ENCODE measurements around the gene YIF1A.

Gene YIF1A

DNA sequence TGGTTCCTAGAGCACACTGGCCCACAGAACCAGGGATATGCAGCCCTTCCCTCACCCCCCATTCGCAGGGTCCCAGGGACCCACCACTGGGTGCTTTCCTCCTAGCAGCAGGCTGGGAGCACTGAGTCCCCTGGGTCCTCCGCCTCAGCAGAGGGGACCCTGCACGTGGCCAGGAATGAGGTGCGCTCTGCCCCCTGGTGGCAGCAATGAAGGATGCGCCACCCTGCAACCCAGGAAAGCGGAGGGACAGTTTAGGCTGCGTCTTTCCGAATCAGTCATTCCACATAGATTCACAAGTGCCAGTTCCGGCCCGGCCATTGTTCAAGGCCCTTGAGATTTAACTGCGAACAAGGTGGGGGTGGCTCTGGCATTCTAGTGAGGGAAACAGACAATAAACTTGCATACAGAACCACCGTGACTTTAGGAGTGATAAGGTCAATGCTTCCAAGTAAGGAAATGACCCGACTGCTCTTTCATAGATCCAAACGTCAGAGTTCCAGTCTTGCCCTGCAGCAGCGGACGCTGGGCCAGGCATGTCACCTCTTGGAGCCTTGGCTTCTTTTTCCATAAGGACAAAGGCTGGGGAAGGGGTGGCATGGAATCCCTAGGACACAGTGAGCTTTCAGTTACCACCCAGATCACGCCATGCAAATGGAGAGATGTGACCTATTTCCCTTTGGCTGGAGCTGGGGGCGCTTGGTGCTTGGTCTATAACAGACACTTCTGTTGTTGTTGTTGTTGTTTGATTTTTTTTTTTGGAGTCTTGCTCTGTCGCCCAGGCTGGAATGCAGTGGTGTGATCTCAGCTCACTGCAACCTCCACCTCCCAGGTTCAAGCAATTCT lies 39.6 kb upstream of the YIF1A start:
- TF ChIP-seq CTCF (conservative IDR thresholded peaks at IDR 0.05; ENCODE audit: low read depth, low read length): peak; percentile 93
- no peak overlapping the region for H3K4me3 ChIP-seq (ENCODE audit: low read depth, low read length)
- peak; percentile 73 for DNase-seq (ENCODE audit: low read depth)

- TF ChIP-seq CTCF (conservative IDR thresholded peaks at IDR 0.05; ENCODE audit: low read depth, low read length): no peak
- no peak for DNase-seq (ENCODE audit: low read depth)
- H3K4me3 ChIP-seq (ENCODE audit: low read depth, low read length): no peak overlapping the region
Observed at GRCh38 chr11:66328031-66328301, 39.0 kb upstream of the YIF1A start.

GRCh38 chr11:66327171-66328030 lies 38.5 kb upstream of the YIF1A start:
- peak; percentile 71 for DNase-seq (ENCODE audit: low read depth)
- peak; percentile 23 for TF ChIP-seq CTCF (conservative IDR thresholded peaks at IDR 0.05; ENCODE audit: low read depth, low read length)
- no peak overlapping the region for H3K4me3 ChIP-seq (ENCODE audit: low read depth, low read length)

DNA sequence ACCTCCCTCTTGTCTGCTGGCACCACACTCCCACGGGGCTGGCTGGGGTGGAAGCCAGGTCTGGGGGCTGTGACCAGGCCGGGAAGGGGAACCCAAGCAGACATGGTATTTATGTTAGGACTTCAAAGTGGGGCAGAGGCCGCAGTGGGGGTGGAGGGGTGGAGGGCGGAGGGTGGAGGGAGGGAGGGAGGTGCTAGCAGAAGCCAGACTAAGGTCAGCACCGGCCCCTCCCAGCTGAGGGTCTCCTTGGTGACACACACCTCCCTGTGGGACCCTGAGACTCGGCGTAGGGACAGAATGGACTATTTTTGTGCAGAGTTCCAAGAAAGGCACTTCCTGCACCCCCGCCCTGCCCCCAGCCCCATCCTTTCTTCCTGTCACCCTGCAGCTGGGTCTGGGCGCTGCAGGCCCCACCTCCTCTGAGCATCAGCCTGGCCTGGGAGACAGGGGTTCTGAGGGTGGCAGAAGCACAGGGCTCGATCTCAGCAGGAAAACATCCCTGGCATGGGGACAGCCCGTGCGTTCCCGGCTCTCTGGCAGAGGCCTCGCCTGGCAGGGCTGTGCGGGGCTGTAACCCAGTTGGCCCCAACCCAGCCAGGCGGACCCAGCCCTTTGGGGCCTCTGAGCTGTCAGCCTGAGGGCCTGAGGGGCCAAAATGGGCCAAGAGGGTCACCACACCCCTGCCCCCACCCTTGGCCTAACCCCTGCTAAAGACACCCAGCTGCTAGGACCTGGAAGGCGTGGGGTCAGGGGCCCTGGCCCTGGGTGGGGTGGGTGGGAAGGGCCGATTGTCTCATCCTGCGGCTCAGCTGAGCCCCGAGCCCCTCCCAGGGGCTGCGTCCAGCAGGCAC lies 37.5 kb upstream of the YIF1A start:
- no peak for TF ChIP-seq CTCF (conservative IDR thresholded peaks at IDR 0.05; ENCODE audit: low read depth, low read length)
- H3K4me3 ChIP-seq (ENCODE audit: low read depth, low read length): no peak overlapping the region
- peak; percentile 21 for DNase-seq (ENCODE audit: low read depth)

DNA sequence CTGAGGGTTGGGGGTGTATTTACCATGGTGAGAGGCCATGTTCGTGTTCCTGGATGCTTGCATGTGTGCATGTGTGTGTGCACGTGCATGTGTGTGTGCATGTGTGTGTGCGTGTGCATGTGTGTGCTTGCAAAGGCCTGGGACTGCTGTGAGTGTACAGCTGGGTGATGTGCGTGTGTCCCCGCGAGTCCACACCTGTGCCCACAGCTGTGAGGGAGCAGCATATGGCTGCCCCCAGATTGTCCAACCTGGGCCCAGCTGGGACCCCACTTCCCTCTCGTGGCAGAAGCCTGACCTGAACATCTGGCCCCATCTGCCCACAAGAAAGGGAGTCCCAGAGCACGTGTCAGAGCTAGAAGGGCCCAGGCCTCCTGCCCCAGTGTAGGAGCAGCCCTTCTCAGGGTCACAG lies 36.3 kb upstream of the YIF1A start:
- no peak overlapping the region for H3K4me3 ChIP-seq (ENCODE audit: low read depth, low read length)
- TF ChIP-seq CTCF (conservative IDR thresholded peaks at IDR 0.05; ENCODE audit: low read depth, low read length): no peak
- DNase-seq (ENCODE audit: low read depth): no peak

- H3K4me3 ChIP-seq (ENCODE audit: low read depth, low read length): no peak overlapping the region
- peak; percentile 51 for DNase-seq (ENCODE audit: low read depth)
- TF ChIP-seq CTCF (conservative IDR thresholded peaks at IDR 0.05; ENCODE audit: low read depth, low read length): no peak
Observed at GRCh38 chr11:66324664-66325063, 35.7 kb upstream of the YIF1A start.
